Stimulated activated CD4-positive, alpha-beta T cell treated with anti-CD3 and anti-CD28 coated beads, Interleukin-12 subunit alpha, Interleukin-12 subunit beta, amount 100 ng/mL, for 48 hours (primary cell): Measurements from ENCODE around the gene ALAD.

Experiments
- DNase-seq, 3 donors: peaks; one replicate each; pipeline ENCODE4 v3.0.0-alpha.2; 2020; ENCODE audit warnings: low read depth in 2 of 3, low spot score in 1 of 3

The ALAD gene

DNA sequence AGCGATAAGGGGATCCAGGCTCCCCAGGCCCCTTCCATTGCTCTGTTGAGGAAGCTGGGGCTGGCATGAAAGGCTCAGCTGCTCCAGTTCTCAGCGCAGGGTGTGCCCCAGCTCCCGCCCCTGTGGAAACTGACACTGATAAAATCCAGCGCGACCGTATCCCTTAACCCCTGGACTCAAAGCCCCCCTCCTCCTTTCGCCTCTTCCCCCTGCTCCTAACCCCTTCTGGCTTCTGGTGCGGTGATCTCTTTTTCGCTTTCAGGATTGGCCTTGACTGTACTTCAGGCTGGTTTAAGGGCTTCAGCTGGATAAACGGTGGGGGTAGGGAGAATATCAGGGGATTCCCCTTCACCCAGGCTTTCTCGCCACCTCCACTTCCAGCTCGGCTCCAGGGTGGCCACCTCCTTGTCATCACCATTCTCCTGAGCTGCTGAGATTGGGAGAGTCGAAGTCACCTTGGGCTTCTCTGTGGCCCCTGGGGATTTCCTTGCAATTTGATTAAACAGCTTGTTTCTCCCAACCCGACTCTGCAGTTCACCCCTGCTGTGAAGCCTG is 50.9 kb downstream of the ALAD start:
- no peak for DNase-seq

DNA sequence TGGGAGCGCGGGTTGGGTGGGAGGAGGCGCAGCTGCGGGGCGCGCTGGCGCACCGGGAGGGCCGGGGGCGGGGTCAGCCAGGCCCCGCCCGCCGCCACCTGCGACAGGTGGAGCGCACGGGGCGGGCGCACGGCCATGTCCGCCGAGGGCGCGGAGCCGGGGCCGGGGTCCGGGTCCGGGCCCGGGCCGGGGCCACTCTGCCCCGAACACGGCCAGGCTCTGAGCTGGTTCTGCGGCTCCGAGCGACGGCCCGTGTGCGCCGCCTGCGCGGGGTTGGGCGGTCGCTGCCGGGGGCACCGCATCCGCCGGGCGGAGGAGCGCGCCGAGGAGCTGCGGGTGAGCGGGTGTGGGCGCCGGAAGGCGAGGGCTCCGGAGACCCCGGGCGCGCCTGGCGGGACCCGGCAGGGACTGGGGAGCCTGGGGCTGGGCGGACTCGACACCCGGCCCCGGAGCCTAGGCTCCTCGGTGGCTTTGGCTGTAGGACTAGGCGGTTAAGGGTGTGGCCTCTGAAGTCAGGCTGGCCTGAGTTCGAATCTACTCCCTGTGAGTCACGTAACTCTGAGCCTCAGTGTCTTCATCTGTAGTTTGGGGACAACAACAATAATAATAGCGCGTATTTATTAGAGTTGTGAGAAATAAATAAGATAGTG is 51.5 kb downstream of the ALAD start, which contains the start of gene BSPRY:
BSPRY (plus strand) TSS at position 97 of the 650 bp plus-strand sequence; CDS start at position 136, 39 bp downstream.
- DNase-seq = no peak

- DNase-seq = no peak
Measured at GRCh38 chr9:113349066-113349444, 52.0 kb downstream of the ALAD start.

- no peak for DNase-seq
Measured at GRCh38 chr9:113348437-113348836, 52.6 kb downstream of the ALAD start.

DNA sequence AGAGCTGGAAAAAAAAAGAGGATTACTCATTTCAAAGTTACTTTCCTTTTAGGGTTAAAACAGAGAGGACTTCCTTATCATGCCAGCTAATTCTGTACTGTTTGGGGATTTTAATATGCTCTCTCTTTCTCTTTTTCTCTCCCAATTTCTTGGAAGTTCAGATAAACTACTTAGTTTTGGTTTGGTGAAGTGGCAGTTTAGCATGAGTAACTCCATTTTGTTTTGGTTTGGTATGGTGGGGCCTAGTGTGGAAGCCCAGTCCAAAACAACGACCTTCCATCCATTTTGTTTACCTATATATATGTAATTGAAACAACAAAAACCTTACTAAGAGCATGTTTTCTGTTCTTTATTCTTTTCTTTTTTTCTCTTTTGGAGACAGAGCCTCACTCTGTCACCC is 55.4 kb downstream of the ALAD start:
- DNase-seq = no peak

GRCh38 chr9:113345190-113345589 is 55.9 kb downstream of the ALAD start:
- DNase-seq = no peak

DNA sequence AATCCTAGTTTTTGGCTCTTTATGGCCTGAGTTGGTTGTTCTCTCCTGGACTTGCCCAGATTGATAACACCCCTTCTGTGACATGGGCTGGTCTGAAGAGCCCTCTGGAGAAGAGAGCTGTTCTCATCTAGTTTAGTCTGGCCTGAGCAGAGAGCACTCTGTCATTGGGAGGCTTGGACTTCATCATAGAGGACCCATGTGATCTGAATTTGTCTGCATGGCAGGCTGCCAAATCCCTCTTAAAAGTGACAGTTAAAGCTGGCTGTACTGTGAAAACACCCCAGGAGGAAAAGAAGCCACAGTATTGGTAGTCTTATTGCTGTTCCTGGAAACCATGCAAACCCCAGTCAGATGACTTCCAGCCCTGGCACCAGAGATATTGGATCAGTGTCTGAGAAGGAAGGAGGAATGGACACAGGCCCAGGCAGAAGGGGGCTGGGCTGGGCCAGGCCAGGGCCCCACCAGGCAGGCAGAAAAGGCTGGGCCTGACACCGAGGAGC is 57.3 kb downstream of the ALAD start:
- no peak for DNase-seq

DNA sequence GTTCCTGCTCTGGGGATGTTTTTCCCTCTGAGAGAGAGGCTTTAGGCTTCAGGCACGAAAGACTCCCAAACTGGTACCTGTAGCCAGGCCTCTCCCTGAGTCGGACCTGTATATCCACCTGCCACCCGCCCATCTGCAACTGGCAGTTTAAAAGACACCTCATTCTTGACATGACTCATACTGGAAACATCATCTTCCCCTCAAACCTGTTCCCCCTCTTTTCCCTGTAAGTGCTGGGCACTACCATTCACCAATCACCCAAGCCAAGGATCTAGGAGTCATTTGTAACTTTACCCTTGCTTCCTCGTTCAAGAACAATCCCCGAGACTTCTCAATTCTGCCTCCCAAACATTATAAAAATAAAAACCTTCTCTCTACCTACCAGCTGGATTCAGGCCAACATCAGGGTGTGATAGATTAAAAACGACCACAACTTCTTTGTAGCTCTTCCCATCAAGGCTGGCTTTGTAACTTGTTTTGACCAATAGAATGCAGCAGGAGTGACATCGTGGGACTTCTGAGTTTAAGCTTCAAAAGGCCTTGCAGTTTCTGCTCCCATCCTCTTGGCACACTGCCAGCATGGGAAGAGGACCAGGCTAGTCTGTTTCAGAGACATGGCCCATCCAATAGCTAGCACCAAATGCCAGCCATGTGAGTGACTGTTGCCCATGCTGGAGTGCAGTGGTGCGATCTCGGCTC is 59.2 kb downstream of the ALAD start:
- no peak for DNase-seq

GRCh38 chr9:113340011-113340699 is 60.9 kb downstream of the ALAD start, which contains the start of gene WDR31:
WDR31 (minus strand) TSS chr9:113340275; CDS start chr9:113332022, 8,253 bp downstream.
- peak; percentile 76 to 85 (median 79) for DNase-seq

DNA sequence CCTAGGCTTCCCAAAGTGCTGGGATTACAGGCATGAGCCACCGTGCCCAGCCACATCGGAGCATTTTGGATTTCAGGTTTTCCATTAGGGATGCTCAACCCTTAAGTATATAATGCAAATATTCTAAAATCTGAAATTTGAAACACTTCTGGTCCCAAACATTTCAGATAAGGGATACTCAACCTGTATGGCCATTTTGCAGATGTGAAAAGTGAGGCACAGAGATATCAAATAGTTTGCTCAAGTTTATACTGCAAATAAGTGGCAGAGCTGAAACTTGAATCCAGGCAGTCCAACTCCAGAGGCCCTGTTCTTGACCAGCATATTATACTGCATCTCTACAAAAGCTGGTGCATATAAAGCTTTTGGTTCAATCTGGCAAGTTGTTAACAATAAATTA is 63.4 kb downstream of the ALAD start:
- no peak for DNase-seq
